GM20000 (cell line): ENCODE results near the gene GPR62.

ENCODE experiments used
- DNase-seq: peaks from one replicate; pipeline ENCODE4 v3.0.0; 2012; ENCODE audit warnings: low spot score
- CTCF ChIP-seq: IDR thresholded peaks from 2 replicates; pipeline ENCODE4 v1.5.1; 2012; ENCODE audit warnings: mild to moderate bottlenecking, control low read depth; ENCODE audit errors: extremely low read depth, missing control alignments

Gene GPR62

GRCh38 chr3:51945926-51946705, 9.1 kb upstream of the GPR62 start:
- DNase-seq = no peak
- TF ChIP-seq CTCF = no peak

DNA sequence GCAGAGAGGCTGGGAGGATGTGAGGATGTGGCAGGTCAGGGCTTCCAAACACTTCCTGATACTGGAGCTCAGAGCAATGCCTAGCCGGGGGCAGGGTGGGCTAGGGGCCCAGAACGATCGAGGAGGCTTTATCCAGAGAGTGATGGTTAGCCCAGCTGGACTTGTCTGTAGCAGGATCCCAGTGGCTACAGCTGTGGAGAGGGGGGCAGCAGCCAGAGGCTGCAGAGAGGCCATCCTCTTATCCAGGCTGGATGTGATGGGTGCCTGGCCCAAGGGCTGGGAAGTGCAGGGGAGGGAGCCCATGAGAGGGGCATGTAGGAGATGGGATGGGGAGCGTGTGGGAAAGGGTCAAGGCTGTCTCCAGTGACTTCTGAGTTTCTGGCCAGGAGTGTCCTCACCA, 8.4 kb upstream of the GPR62 start:
- DNase-seq = no peak
- TF ChIP-seq CTCF = no peak

- TF ChIP-seq CTCF = no peak
- DNase-seq = no peak
These were observed 7.8 kb upstream of the GPR62 start for GRCh38 chr3:51947215-51947900.

DNA sequence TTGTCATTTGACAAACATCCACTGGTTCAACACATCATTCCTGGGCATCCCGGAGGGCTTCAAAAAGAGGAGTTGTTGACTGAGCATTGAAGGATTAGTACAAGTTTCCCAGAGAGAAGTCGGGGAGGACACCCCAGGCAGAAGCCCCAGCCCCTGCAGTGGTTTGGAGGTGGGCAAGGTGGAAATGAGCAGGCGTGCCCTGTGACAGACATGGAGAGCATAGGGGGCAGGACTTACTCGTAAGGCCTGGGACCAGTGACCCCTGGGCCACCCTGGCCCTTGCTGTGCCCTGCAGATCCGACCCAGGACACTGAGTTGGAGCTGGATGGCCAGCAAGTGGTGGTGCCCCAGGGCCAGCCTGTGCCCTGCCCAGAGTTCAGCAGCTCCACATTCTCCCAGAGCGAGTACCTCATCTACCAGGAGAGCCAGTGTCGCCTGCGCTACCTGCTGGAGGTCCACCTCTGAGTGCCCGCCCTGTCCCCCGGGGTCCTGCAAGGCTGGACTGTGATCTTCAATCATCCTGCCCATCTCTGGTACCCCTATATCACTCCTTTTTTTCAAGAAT, 7.1 kb upstream of the GPR62 start:
- TF ChIP-seq CTCF = no peak
- no peak for DNase-seq

DNA sequence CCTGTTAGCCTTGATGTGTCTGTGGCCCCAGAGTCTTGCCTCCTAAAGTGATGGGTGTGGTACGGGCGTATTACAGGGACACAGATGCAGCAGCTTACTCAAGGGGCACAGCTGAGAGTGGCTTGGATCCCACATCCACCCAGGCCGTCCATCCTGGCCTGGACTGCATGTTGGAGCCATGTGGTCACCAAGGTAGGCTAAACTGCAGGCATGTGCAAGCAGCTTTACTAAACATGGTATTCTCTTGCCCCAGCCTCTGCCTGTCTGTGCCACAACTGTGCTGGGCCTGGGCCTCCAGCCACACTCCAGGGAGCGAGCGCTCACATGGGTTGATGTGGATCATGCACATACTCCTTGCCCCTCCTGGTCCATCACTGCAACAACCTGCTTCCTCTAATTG, 6.1 kb upstream of the GPR62 start:
- no peak for DNase-seq
- no peak for TF ChIP-seq CTCF

DNA sequence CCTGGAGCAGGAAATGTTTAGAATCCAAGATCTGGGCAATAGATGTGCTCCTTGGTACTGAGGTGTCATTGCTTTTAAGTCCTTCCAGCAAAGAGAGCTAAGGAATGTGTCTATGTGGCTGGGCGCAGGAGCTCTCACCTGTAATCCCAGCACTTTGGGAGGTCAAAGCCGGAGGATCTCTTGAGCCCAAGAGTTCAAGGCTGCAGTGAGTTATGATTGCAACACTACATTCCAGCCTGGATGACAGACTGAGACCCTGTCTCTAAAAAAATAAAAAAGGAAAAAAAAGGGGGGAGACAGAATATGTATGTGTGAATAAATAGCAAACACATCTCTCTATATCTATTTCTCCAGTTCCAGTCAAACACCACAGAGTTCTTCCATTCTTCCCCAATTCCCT, 4.3 kb upstream of the GPR62 start:
- no peak for DNase-seq
- no peak for TF ChIP-seq CTCF

DNA sequence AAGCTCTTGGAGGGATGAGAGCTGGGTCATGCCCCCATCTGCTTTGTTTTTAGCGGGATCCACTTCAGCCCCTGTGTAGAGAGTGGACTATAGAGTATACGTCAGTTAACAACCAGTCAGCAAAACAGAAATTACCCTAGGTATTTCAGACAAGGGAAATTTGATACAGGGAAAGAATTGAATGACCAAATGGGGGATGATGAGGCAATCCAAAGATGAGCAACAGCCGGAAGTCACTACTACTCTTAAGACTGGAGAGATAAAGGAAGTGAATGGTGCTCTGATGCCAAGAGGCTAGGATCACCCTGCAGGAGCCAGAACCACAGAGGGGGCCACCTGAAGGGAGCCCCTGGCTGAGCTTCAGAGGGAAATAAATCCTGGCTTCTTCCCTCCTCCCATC, 1.7 kb upstream of the GPR62 start:
- DNase-seq = no peak
- TF ChIP-seq CTCF = no peak
